Hepatocyte (in vitro differentiated cells): ENCODE results near the gene RNF213. TPM values are rescaled to one million over a fixed set of nuclear protein-coding genes. Genes with fewer than 3 reads are reported as not detected.

Experiments
- DNase-seq: peaks from one replicate; pipeline ENCODE4 v3.0.0-alpha.2; 2016; ENCODE audit warnings: low spot score
- H2AFZ ChIP-seq: fragments of 200-600 bp; sonication (generic); 2 replicates; pipeline ENCODE4 v1.6.0; 2016; ENCODE audit warnings: antibody characterized with exemption, mild to moderate bottlenecking
- H3K27ac ChIP-seq: fragments of 200-600 bp; sonication (generic); 2 replicates; pipeline ENCODE4 v1.5.1; 2016; ENCODE audit warnings: mild to moderate bottlenecking
- H3K27me3 ChIP-seq: fragments of 200-600 bp; sonication (generic); 2 replicates; pipeline ENCODE4 v1.6.1; 2016
- H3K36me3 ChIP-seq: fragments of 200-600 bp; sonication (generic); replicated peaks from 2 replicates; pipeline ENCODE4 v1.5.1; 2016; ENCODE audit warnings: low read depth; ENCODE audit not compliant: insufficient read depth
- H3K4me1 ChIP-seq: fragments of 200-600 bp; sonication (generic); 2 replicates; pipeline ENCODE4 v1.5.1; 2016; ENCODE audit warnings: mild to moderate bottlenecking, moderate library complexity; ENCODE audit not compliant: insufficient read depth
- H3K4me2 ChIP-seq: fragments of 200-600 bp; sonication (generic); 2 replicates; pipeline ENCODE4 v1.6.0; 2016
- H3K4me3 ChIP-seq: fragments of 200-600 bp; sonication (generic); 2 replicates; pipeline ENCODE4 v1.5.1; 2016; ENCODE audit warnings: mild to moderate bottlenecking
- H3K79me2 ChIP-seq: fragments of 200-600 bp; sonication (generic); 2 replicates; pipeline ENCODE4 v1.6.0; 2017; ENCODE audit warnings: mild to moderate bottlenecking
- H3K9me2 ChIP-seq: fragments of 200-600 bp; sonication (generic); replicated peaks from 2 replicates; pipeline ENCODE4 v1.6.0; 2017; ENCODE audit warnings: mild to moderate bottlenecking; ENCODE audit not compliant: insufficient read depth
- H3K9me3 ChIP-seq: fragments of 200-600 bp; sonication (generic); 2 replicates; pipeline ENCODE4 v1.5.1; 2016; ENCODE audit warnings: low read depth, mild to moderate bottlenecking
- H4K20me1 ChIP-seq: fragments of 200-600 bp; sonication (generic); 2 replicates; pipeline ENCODE4 v1.6.0; 2016; ENCODE audit warnings: mild to moderate bottlenecking; ENCODE audit not compliant: insufficient read depth, poor library complexity, severe bottlenecking
- EZH2 ChIP-seq: fragments of 200-600 bp; sonication (generic); IDR thresholded peaks from 2 replicates; pipeline ENCODE4 v1.6.1; 2016; ENCODE audit warnings: antibody characterized with exemption, mild to moderate bottlenecking, borderline replicate concordance
- EZH2phosphoT487 ChIP-seq: fragments of 200-600 bp; sonication (generic); IDR thresholded peaks from one replicate; pipeline ENCODE4 v1.6.1; 2018; ENCODE audit warnings: antibody characterized with exemption, mild to moderate bottlenecking, low read depth, moderate library complexity; ENCODE audit not compliant: unreplicated experiment, severe bottlenecking
- WGBS: methylation state at CpG from one replicate; pipeline ENCODE4 v1.1.6; 2016; ENCODE audit warnings: low lambda C conversion rate; ENCODE audit errors: missing lambda C conversion rate; 5-methylcytosine and 5-hydroxymethylcytosine counted together
- polyA plus RNA-seq: library from polyadenylated mRNA; unstranded; fragments of >200 nt; fragmentation: Nextera tagmentation; extraction: Ambion mirVana; gene quantifications from 2 replicates; pipeline ENCODE4 v1.2.1, GENCODE V29; 2016
- total RNA-seq: library from RNA; depleted of rRNA; stranded (reverse); fragments of >200 nt; gene quantifications from 2 replicates; pipeline ENCODE4 v1.2.3, GENCODE V29; 2014
- TF ChIP-seq, protein P1 (sequence below): fragments of 200-600 bp; sonication (generic); IDR thresholded peaks from 2 replicates; pipeline ENCODE4 v1.5.1; 2016; ENCODE audit warnings: antibody characterized with exemption, mild to moderate bottlenecking; ENCODE audit not compliant: poor library complexity

RNF213 gene
- total and polyA plus RNA-seq, 2 experiments from 2014 or later, result 21.1 to 57.4 TPM

DNA sequence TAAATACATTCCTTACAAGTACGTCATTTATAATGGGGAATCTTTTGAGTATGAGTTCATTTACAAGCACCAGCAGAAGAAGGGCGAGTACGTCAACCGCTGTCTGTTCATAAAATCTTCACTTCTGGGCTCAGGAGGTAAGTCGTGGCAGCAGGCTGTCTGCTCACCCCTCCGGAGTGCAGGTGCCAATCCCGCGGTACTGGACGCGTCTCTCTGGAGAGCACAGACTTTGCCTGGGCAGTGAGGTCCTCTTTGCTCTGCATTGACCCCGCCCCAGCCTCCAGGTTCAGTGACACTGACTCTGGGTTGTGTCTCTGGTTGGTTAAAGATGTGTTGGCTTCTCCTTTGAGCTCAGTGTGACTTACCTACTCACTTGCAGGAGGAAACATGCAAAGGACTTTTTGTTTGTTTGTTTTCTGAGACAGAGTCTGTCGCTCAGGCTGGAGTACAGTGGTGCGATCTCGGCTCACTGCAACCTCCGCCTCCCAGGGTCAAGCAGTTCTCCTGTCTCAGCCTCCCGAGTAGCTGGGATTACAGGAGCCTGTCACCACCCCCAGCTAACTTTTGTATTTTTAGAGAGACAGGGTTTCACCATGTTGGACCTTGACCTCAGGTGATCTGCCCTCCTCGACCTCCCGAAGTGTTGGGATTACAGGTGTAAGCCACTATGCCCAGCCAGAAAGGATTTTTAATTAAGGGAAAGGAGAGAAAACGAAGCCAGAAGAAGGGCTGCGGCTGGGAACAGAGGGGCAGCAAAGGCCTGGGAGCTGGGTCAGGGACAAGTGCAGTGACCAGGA, 31.2 kb downstream of the RNF213 start:
- 95% methylated on average over 18 of the region's 20 CpGs for WGBS
- no peak overlapping the region for H3K27ac ChIP-seq
- no peaks in the 10 kb centered on the region for H3K4me1 ChIP-seq
- H3K79me2 ChIP-seq, result no peaks in the 10 kb centered on the region
- H3K9me2 ChIP-seq, result no peaks in the 10 kb centered on the region
- no peaks in the 10 kb centered on the region for H3K9me3 ChIP-seq
- DNase-seq, result no peak
- no peak overlapping the region for H2AFZ ChIP-seq
- H3K4me3 ChIP-seq, result no peak overlapping the region
- no peak overlapping the region for H3K4me2 ChIP-seq
- H4K20me1 ChIP-seq, result no peaks in the 10 kb centered on the region
- H3K36me3 ChIP-seq, result no peaks in the 10 kb centered on the region
- H3K27me3 ChIP-seq, result no peaks in the 10 kb centered on the region
- TF ChIP-seq EZH2phosphoT487, result no peak
- no peak for TF ChIP-seq EZH2
- TF ChIP-seq, protein P1, sequence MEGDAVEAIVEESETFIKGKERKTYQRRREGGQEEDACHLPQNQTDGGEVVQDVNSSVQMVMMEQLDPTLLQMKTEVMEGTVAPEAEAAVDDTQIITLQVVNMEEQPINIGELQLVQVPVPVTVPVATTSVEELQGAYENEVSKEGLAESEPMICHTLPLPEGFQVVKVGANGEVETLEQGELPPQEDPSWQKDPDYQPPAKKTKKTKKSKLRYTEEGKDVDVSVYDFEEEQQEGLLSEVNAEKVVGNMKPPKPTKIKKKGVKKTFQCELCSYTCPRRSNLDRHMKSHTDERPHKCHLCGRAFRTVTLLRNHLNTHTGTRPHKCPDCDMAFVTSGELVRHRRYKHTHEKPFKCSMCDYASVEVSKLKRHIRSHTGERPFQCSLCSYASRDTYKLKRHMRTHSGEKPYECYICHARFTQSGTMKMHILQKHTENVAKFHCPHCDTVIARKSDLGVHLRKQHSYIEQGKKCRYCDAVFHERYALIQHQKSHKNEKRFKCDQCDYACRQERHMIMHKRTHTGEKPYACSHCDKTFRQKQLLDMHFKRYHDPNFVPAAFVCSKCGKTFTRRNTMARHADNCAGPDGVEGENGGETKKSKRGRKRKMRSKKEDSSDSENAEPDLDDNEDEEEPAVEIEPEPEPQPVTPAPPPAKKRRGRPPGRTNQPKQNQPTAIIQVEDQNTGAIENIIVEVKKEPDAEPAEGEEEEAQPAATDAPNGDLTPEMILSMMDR, result no peak

GRCh38 chr17:80292521-80292971, 31.9 kb downstream of the RNF213 start:
- H3K27me3 ChIP-seq, result no peaks in the 10 kb centered on the region
- H3K4me1 ChIP-seq, result no peaks in the 10 kb centered on the region
- no peak overlapping the region for H3K4me3 ChIP-seq
- H4K20me1 ChIP-seq, result no peaks in the 10 kb centered on the region
- H3K9me3 ChIP-seq, result no peaks in the 10 kb centered on the region
- no peak overlapping the region for H3K27ac ChIP-seq
- DNase-seq, result no peak
- H3K79me2 ChIP-seq, result no peaks in the 10 kb centered on the region
- H3K4me2 ChIP-seq, result no peak overlapping the region
- 95% methylated on average over 10 of the region's 10 CpGs for WGBS
- TF ChIP-seq EZH2 (no peak), EZH2phosphoT487 (no peak)
- TF ChIP-seq, protein P1, result no peak
- no peak overlapping the region for H2AFZ ChIP-seq
- no peaks in the 10 kb centered on the region for H3K9me2 ChIP-seq
- no peaks in the 10 kb centered on the region for H3K36me3 ChIP-seq

GRCh38 chr17:80294210-80294609, 33.6 kb downstream of the RNF213 start:
- Histone ChIP-seq H3K4me1 (no peaks in the 10 kb centered on the region), H3K27ac (no peak overlapping the region), H3K79me2 (no peaks in the 10 kb centered on the region), H3K9me3 (no peaks in the 10 kb centered on the region), H4K20me1 (no peaks in the 10 kb centered on the region), H2AFZ (no peak overlapping the region), H3K4me2 (no peak overlapping the region), H3K9me2 (no peaks in the 10 kb centered on the region), H3K27me3 (no peaks in the 10 kb centered on the region), H3K4me3 (no peak overlapping the region), H3K36me3 (no peaks in the 10 kb centered on the region)
- TF ChIP-seq, protein P1, result no peak
- TF ChIP-seq EZH2 (no peak), EZH2phosphoT487 (no peak)
- WGBS, result 86% methylated on average over 7 of the region's 7 CpGs
- no peak for DNase-seq
